Choroid plexus epithelial cell (primary cell): ENCODE results near the gene C1orf21.

Experiments used
- DNase-seq: peaks from one replicate; pipeline ENCODE4 v3.0.0-alpha.2; 2010; ENCODE audit warnings: low read depth
- H3K4me3 ChIP-seq: 2 replicates; pipeline ENCODE4 v1.5.1; 2011; ENCODE audit warnings: low read depth, mild to moderate bottlenecking, control low read depth, low read length, moderate library complexity
- CTCF ChIP-seq: conservative IDR thresholded peaks from 2 replicates; pipeline ENCODE4 v1.5.1; 2011; ENCODE audit warnings: low read depth, mild to moderate bottlenecking, control low read depth, inconsistent platforms, low read length, moderate library complexity

Gene C1orf21

GRCh38 chr1:184577319-184577718 lies 190.5 kb downstream of the C1orf21 start:
- DNase-seq: no peak
- H3K4me3 ChIP-seq: no peak overlapping the region
- no peak for TF ChIP-seq CTCF

- DNase-seq: no peak
- no peak for TF ChIP-seq CTCF
- no peak overlapping the region for H3K4me3 ChIP-seq
These were observed 195.6 kb downstream of the C1orf21 start for GRCh38 chr1:184582411-184582810.

- peak; percentile 27 for TF ChIP-seq CTCF
These were observed 197.0 kb downstream of the C1orf21 start for GRCh38 chr1:184583849-184584248.

GRCh38 chr1:184588701-184589100 lies 201.9 kb downstream of the C1orf21 start:
- DNase-seq: no peak
- TF ChIP-seq CTCF: no peak
- no peak overlapping the region for H3K4me3 ChIP-seq

More at GRCh38 chr1:184583849-184584248, 197.0 kb downstream of the C1orf21 start:
- H3K4me3 ChIP-seq: no peak overlapping the region
- DNase-seq: peak; percentile 9

GRCh38 chr1:184590163-184590750 lies 203.4 kb downstream of the C1orf21 start:
- no peak for TF ChIP-seq CTCF
- H3K4me3 ChIP-seq: no peak overlapping the region
- DNase-seq: no peak

GRCh38 chr1:184593597-184593996 lies 206.8 kb downstream of the C1orf21 start:
- DNase-seq: no peak

More at GRCh38 chr1:184593597-184593996, 206.8 kb downstream of the C1orf21 start:
- H3K4me3 ChIP-seq: no peak overlapping the region
- no peak for TF ChIP-seq CTCF
